NCI-H1436 treated with DMSO at 0.1 percent for 48 hours (cell line): ENCODE measurements around the gene ASPSCR1.

Experiments used
- DNase-seq: peaks from one replicate; lab custom pipeline; 2025; lab: John Stamatoyannopoulos, UW

ASPSCR1 gene

GRCh38 chr17:82039695-82040299 is 62.4 kb downstream of the ASPSCR1 start:
- DNase-seq, result no peak

DNA sequence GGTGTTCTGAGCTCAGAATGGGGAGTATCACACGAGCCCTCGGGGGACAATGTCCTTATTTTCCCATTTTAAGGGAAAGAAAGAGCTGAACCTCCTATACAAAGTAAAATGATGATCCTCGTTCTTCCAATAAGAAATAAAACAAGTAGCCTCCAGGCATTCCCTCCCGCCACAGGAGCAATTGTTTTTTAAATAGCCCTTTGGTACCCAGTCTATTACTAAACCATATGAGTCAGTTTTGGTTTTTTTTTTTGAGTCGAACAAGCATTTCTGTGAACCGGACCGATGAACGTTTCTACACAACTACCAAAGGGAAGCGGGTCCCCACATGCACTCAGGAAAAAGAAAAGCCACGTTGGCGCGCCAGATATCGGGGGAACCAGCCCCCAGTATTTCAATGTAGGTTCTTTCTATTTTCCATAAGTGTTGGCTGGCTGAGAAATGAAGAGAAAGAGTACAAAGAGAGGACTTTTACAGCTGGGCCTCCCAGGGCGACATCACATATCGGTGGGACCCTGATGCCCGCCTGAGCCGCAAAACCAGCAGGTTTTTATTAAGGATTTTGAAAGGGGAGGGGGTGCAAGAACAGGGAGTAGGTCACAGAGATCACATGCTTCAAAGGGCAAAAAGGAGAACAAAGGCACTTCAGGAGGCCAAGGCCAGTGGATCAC is 63.9 kb downstream of the ASPSCR1 start:
- no peak for DNase-seq

- no peak for DNase-seq
Measured at GRCh38 chr17:82042649-82043048, 65.2 kb downstream of the ASPSCR1 start.

DNA sequence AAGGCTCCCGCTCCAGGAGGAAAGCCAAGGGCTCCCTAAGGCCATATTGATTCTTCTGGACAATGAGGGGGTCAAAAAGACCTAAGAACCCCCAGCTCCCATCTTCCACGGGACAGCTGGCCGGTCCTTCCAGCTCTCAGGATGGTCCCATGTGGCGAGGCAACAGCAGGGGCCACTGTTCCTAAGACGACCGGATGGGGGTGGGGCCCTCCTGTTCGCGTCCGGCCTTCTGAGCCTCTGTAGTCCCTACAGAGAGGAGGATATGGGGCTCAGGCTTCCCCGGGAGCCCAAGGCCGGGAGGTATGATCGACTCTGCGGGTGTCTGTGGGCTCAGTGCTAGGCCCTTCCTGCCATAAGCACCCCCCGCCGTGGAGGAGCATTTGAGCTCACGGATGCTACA is 66.1 kb downstream of the ASPSCR1 start:
- no peak for DNase-seq

GRCh38 chr17:82045936-82046484 is 68.6 kb downstream of the ASPSCR1 start:
- DNase-seq, result no peak

- DNase-seq, result no peak
Measured at GRCh38 chr17:82046903-82047302, 69.5 kb downstream of the ASPSCR1 start.

- no peak for DNase-seq
Measured at GRCh38 chr17:82047379-82047778, 70.0 kb downstream of the ASPSCR1 start.

DNA sequence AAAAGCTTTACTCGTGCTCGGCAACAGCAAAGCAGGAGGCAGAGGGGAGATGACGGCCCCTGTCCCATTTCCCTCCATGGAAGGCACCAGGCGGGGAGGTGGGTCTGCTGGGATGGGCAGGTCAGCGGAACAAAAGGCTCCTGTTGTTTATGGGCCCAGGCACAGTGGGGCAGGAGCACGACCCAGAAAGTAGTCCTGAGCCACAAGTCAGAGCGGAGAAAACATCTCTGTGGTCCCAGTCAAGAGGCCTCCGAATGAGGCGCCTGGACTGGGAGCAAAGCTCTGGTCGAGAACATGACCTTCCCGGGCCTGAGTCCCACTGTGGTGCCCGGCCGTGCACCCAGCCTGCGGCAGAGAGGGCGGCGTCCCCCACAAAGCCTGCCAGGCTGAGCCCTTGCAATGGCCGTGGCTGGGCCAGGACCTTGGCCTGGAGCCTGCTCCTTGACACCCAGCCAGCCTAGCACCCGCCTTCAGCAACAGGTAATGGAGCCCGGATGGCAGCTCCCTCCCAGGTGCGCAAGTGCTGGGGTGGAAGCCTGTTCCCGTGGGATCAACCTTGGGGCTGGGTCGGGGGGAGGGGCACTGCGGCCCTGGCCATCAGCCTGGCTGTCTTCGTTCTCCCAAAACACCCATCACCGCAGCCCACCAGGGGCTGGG is 70.6 kb downstream of the ASPSCR1 start:
- DNase-seq, result no peak

DNA sequence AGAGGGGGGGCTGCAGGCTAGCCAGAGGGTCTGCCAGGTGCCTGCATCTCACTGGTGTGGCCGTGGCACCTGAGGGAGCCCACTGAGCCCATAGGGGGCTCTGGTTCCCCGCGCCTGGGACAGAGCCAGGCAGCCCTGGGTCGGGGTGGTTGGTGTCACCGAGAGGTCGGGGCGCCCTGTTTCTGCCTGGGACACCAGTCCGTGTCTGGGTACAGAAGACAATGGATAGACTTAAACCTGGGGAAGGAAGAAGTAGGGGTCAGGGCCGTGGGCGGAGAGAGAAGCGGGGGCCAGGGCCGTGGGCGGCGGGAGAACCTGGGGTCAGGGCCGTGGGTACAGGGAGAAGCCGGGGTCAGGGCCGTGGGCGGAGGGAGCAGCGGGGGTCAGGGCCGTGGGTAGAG is 71.1 kb downstream of the ASPSCR1 start:
- no peak for DNase-seq

GRCh38 chr17:82049106-82049505 is 71.7 kb downstream of the ASPSCR1 start:
- DNase-seq, result no peak

DNA sequence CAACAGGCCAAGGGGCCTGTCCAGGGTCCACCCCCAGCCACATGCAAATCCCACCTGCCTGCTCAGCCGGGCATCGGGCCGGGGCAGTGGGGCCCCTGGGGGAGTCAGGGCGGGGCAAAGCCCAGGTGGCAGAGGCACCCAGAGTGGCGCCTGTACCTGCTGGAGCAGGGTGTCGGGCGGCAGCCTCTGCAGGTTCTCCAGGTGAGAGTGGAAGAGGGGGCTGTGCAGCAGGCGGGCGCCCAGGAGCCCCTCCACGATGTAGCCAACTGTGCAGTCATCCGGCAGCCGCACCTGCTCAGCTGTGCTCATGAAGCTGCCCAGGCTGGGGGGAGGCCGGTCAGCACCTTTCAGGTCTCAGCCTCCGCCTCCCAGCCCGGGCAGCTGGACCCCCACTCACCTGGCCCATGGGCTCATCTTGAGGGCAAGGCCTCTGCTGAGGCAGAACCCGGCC is 72.1 kb downstream of the ASPSCR1 start:
- DNase-seq, result no peak

GRCh38 chr17:82050152-82050760 is 72.8 kb downstream of the ASPSCR1 start:
- DNase-seq, result no peak

DNA sequence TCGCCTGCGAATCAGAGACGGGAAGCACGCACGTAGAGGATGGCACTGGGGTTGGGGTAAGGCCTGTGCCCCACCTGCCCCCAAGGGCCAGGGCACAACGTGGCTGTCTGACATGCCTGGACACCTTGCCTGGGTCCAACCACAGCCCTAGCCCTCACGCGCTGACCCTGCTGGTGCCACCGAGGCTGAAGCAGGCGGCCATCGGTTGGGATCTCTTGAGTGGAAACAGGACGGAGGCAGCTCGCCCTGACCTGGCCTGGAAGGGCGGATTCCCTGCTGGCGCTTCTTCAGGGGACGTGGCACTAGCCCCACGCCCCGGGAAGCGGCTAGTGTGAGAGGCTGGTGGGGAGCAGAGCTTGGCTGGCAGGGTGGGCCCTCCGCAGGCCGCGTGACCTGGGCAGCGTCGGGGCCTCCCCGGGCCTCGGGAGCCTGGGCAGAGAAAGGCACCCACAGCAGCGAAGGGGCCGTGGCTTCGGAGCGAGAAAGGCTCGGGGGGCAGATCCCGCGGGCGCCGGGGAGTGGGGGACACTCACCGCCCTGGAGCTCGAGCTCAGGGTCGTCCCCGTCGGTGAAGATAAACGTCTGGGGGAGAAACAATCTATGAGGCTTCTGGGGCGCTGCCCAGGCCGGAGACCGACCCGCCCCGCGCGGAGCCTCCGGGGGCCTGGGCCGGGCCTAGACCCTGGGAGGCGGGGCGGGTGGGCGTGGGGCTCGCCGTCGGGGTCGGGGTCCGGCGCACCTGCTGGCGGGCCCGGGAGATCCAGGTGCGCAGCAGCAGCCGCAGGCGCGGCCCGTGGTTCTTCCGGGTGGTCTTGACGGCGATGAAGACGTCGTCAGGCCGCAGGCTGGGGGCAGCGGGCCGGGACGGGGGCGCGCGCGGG is 73.6 kb downstream of the ASPSCR1 start:
- no peak for DNase-seq

DNA sequence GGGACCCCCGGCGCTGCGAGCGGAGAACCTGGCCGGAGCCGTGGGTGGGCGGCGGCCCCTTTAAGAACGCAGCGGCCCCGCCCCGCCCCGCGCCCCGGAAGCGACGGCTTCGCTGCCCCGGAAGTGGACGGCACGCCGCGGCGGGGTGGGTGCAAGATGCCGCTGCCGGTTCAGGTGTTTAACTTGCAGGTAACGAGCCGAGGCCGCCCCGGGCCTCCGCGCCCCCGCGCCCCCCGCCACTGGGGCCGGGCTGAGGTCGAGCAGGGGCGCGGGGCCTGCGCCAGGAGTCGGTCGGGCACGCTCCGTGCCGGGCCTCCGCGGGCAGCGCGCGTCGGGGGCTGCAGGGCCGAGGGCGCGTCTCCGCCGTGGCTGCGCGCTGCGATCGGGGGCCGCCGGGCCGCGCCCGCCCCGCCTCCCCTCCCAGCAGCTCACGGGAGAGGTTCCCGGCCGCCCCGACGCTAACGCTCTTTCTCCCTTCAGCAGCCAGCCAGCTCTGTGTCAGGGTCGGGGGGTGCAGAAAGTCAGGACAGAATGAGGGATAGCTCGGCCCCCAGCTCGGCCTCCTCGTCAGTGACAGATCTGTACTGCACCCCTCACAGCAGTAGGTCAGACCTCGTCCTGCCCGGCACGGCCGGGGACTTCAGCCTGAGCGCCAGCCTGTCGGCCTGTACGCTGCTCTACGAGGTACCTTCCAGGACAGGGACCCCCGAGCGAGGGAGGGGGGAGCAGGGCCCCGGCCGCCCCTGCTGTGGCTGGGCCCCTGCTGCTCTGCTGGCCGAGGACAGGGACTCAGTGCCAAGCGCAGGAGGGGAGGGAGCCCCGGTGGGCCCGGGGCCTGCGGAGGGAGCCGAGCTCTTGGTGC is 74.6 kb downstream of the ASPSCR1 start, which contains the start of the genes GPS1 and RFNG:
Gene GPS1 (plus strand): TSS at position 123 of the 862 bp plus-strand sequence. CDS start 34 bp downstream, at position 157.
Gene RFNG (minus strand): TSS at position 36 of the 862 bp plus-strand sequence. CDS start 45 bp downstream, outside the sequence.
- DNase-seq, result no peak

DNA sequence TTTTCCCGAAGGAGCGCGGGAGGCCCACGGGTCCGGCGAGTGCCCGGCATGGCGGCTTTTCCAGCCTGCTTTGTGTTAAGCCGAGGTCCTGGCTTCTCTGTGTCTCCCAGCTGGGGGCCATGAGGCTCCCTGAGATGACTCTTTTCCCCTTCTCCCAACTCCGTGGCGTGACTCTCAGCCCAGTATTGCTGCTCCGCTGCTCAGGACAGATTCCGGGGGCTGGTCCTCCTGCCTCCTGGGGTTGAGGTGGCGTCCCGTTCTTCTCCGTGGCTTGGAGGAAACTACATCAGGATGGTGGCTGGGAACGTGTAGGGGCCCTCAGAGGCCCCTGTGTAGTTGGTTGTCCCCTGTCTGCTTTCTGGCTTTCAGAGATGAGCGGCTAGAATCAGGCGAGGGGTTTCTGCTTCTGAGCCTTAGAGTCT is 75.2 kb downstream of the ASPSCR1 start:
- DNase-seq, result no peak

DNA sequence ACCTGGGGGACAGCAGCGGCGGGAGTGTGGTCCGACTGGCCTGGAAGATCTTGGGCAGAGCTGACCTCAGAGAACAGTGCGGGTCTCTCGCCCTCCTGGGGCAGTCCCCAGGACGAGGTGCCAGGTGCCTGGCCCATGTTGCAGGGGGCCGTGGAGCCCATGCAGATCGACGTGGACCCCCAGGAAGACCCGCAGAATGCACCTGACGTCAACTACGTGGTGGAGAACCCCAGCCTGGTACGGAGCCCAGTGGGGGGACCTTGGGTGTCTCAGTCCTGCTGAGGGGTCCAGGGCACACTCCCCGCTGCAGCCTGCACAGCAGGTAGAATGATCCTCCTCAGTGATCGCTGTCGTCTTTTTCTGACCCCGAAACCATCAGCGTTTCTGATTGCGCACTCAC is 75.7 kb downstream of the ASPSCR1 start:
- DNase-seq, result no peak

DNA sequence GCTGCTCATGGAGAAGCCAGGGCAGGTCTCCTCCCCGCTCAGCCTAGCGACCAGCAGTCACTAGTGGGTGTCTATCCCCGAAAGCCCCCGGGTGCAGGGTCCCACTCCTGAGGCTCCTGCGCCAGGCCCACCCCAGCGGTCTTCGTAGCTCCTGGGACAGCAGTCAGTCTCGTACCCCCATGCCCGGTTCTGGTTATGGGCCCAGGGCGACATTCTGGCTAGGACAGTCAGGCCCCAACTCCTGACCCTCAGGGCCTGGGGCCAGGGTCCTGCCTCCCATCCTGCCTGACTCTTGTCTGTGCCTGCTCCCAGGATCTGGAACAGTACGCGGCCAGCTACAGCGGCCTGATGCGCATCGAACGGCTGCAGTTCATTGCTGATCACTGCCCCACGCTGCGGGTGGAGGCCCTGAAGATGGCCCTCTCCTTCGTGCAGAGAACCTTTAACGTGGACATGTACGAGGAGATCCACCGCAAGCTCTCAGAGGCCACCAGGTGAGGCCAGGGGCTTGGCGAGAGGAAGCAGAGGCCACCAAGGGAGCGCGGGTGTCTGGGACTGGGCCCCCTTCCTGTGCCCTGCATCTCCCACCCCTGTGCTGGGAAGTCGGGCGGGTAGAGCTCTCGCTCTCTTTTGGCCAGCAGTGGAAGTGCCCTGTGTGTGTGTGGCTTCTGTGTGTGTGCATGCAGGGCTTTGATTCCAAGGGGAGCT is 76.3 kb downstream of the ASPSCR1 start:
- DNase-seq, result no peak

GRCh38 chr17:82054351-82055022 is 77.1 kb downstream of the ASPSCR1 start:
- no peak for DNase-seq
